Neural cell (in vitro differentiated cells): ENCODE measurements around the gene C11orf87.

ENCODE experiments used
- CTCF ChIP-seq: fragments of 450-650 bp; IDR thresholded peaks from 2 replicates; pipeline ENCODE4 v1.5.1; 2014; ENCODE audit warnings: antibody characterized with exemption, mild to moderate bottlenecking, moderate library complexity; ENCODE audit not compliant: poor library complexity, severe bottlenecking
- EZH2 ChIP-seq: fragments of 200-600, 300-800 bp; shearing (Covaris generic), sonication (generic); IDR thresholded peaks from 2 replicates; pipeline ENCODE4 v1.6.1; 2014; ENCODE audit warnings: antibody characterized with exemption, low read length, borderline replicate concordance, mild to moderate bottlenecking; ENCODE audit not compliant: insufficient read depth, poor library complexity, severe bottlenecking
- POLR2AphosphoS5 ChIP-seq: IDR thresholded peaks from 2 replicates; pipeline ENCODE4 v1.6.1; 2012
- REST ChIP-seq: IDR thresholded peaks from 2 replicates; pipeline ENCODE4 v1.6.1; 2012; ENCODE audit warnings: borderline replicate concordance

GRCh38 chr11:109435121-109435742 is 13.2 kb downstream of the C11orf87 start:
- no peak for TF ChIP-seq CTCF
- no peak for TF ChIP-seq POLR2AphosphoS5
- no peak for TF ChIP-seq REST
- no peak for TF ChIP-seq EZH2
